Measurements from ENCODE around the gene TMEM144. TPM values are rescaled to one million over a fixed set of nuclear protein-coding genes. Genes with fewer than 3 reads are reported as not detected.

Gene TMEM144
- total RNA-seq, 6 donors from 2014 or later, result 8.6 to 16.7 (median 13.7) TPM

DNA sequence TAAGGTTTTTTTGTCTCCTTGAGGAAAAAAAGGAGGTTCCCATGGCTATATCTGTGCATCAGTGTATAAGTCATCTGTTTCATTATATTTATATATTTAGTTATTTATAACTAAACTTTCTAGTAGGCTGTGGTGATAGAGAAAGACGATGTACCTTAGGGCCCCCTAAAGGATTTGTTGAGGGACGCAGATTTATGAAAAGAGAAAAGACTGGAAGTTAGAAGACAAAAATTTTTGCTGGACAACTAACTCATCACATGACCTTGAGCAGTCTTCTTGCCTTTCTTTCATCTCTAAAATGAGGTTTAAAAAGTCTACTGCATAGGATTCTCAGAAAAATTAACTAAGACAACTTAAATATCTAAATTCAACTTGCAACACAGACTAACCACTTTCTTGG lies 43.6 kb upstream of the TMEM144 start:
- H3K4me3 ChIP-seq, result no peak overlapping the region
- 71 to 73% methylated on average over 2 of the region's 2 CpGs for WGBS, 2 donors
- peaks cover 4 to 25% (median 14%) of the 10 kb centered on the region in 4 donors for H3K4me1 ChIP-seq
- no peak overlapping the region for H3K27ac ChIP-seq
- DNase-seq, result no peak
- H3K36me3 ChIP-seq, result no peaks in the 10 kb centered on the region
- H3K27me3 ChIP-seq, result no peaks in the 10 kb centered on the region
- TF ChIP-seq, protein P1, sequence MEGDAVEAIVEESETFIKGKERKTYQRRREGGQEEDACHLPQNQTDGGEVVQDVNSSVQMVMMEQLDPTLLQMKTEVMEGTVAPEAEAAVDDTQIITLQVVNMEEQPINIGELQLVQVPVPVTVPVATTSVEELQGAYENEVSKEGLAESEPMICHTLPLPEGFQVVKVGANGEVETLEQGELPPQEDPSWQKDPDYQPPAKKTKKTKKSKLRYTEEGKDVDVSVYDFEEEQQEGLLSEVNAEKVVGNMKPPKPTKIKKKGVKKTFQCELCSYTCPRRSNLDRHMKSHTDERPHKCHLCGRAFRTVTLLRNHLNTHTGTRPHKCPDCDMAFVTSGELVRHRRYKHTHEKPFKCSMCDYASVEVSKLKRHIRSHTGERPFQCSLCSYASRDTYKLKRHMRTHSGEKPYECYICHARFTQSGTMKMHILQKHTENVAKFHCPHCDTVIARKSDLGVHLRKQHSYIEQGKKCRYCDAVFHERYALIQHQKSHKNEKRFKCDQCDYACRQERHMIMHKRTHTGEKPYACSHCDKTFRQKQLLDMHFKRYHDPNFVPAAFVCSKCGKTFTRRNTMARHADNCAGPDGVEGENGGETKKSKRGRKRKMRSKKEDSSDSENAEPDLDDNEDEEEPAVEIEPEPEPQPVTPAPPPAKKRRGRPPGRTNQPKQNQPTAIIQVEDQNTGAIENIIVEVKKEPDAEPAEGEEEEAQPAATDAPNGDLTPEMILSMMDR (IDR thresholded peaks at IDR 0.05), result no peak
- TF ChIP-seq EP300 (IDR thresholded peaks at IDR 0.05), result no peak
- no peak for TF ChIP-seq POLR2AphosphoS5 (IDR thresholded peaks at IDR 0.05)
- no peak for TF ChIP-seq POLR2A (IDR thresholded peaks at IDR 0.05)
- no peak for ATAC-seq (ENCODE audit: low FRiP score in 2 of 2)
- H3K9me3 ChIP-seq, result no peaks in the 10 kb centered on the region

DNA sequence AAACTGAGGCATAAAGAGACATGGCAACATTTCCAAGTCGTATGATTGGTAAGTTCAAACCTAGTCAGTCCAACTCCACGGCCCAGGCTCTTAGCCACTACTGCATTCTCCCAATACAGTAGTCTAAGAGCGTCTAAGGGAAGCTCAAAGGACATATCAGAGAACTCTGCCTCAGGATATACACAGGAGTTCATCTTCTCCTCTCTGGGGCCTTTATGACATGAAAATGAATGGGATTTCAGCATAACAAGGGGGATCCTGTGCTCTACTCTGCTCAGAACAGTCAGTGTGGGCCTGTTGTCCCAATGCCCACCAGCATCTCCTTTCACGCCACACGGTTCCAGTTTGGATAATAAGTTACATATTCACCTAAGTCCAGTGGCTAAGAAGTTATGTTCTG lies 41.7 kb upstream of the TMEM144 start:
- H3K27ac ChIP-seq, result no peak overlapping the region
- no peaks in the 10 kb centered on the region for H3K27me3 ChIP-seq
- peaks cover 9 to 41% (median 22%) of the 10 kb centered on the region in 4 donors for H3K4me1 ChIP-seq
- WGBS, 2 donors, result 87 to 91% methylated on average over 5 of the region's 5 CpGs
- H3K9me3 ChIP-seq, result no peaks in the 10 kb centered on the region
- no peaks in the 10 kb centered on the region for H3K36me3 ChIP-seq
- peak overlapping the region in 2 of 4 donors; percentile 40 to 49 for H3K4me3 ChIP-seq
- TF ChIP-seq POLR2A (IDR thresholded peaks at IDR 0.05), result no peak
- no peak for TF ChIP-seq EP300 (IDR thresholded peaks at IDR 0.05)
- TF ChIP-seq POLR2AphosphoS5 (IDR thresholded peaks at IDR 0.05), result no peak
- TF ChIP-seq, protein P1 (IDR thresholded peaks at IDR 0.05), result no peak
- DNase-seq (no peak), ATAC-seq (ENCODE audit: low FRiP score in 2 of 2) (no peak)

DNA sequence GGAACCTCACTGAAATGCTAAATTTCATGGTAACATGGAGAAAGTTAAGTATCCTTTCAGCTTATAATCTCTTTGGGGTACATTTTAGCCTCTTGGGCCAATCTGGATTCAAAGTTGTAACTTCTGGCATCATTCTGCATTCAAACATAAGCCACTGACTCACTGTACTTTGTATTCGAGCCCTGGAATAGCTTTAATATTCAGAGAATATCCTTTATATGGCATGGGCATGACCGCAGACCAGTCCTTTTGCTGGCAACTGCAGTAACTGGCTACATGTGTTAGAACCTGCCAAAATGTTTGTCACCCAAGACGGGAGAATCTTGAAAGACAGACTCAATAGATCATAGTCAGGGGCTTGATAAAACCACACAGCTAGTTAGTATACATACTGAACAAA lies 40.8 kb upstream of the TMEM144 start:
- WGBS, 2 donors, result 45 to 51% methylated on average over 3 of the region's 3 CpGs
- TF ChIP-seq EP300 (IDR thresholded peaks at IDR 0.05) (no peak), POLR2AphosphoS5 (IDR thresholded peaks at IDR 0.05) (no peak), POLR2A (IDR thresholded peaks at IDR 0.05) (no peak)
- TF ChIP-seq, protein P1 (IDR thresholded peaks at IDR 0.05), result no peak
- Histone ChIP-seq H3K4me1 (peaks cover 9 to 41% (median 22%) of the 10 kb centered on the region in 4 donors), H3K36me3 (no peaks in the 10 kb centered on the region), H3K27ac (peak overlapping the region in 2 of 4 donors; percentile 5 to 78), H3K9me3 (no peaks in the 10 kb centered on the region), H3K27me3 (no peaks in the 10 kb centered on the region), H3K4me3 (peak overlapping the region in 3 of 4 donors; percentile 25 to 49 (median 40))
- ATAC-seq (ENCODE audit: low FRiP score in 2 of 2), result no peak
- no peak for DNase-seq

DNA sequence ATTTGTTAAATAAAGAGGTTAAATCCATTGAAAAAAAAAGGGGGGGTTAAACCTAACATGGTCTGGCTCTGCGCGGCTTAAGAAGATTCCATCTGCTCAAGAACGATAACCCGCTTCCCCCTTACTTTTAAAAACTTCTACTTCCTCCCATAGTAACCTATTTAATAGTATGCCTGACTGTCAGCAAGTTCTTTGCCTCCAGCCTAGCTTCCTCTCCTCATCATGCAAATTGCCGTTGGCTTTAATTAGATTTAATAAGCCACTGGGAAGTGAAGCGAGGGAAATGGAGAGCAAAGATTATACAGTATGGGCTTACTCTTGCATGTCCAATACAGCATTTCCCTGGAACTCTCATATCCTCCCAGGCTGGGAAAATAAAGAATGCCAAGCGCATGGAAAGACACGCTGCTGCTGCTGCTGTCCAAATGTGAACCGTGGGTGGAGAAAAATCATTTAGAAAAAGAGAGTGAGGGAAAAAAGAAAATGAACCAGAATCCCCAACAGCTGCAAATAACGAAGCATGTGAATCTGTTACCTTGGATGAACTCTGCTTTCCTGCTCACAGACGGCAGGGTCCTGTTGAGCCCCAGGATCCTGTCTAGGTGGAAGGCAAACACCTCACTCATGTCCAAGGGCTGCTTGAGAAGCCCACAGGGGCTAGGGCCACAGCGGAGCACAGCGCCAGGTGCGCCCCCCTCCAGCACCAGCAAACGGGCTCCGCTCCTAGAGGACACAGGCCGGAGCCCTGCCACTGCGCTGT lies 40.2 kb upstream of the TMEM144 start:
- 38 to 46% methylated on average over 13 to 14 of the region's 18 CpGs for WGBS, 2 donors
- Histone ChIP-seq H3K27me3 (no peaks in the 10 kb centered on the region), H3K27ac (peak overlapping the region in 3 of 4 donors; percentile 13 to 78 (median 68)), H3K4me1 (peaks cover 9 to 41% (median 22%) of the 10 kb centered on the region in 4 donors), H3K9me3 (no peaks in the 10 kb centered on the region), H3K4me3 (peak overlapping the region in 3 of 4 donors; percentile 25 to 49 (median 40)), H3K36me3 (no peaks in the 10 kb centered on the region)
- DNase-seq (peak in 1 of 2 donors; percentile 86), ATAC-seq (ENCODE audit: low FRiP score in 2 of 2) (peak in 1 of 2 donors; percentile 54)
- TF ChIP-seq POLR2AphosphoS5 (IDR thresholded peaks at IDR 0.05) (no peak), POLR2A (IDR thresholded peaks at IDR 0.05) (peak in 1 of 4 donors; percentile 39)

DNA sequence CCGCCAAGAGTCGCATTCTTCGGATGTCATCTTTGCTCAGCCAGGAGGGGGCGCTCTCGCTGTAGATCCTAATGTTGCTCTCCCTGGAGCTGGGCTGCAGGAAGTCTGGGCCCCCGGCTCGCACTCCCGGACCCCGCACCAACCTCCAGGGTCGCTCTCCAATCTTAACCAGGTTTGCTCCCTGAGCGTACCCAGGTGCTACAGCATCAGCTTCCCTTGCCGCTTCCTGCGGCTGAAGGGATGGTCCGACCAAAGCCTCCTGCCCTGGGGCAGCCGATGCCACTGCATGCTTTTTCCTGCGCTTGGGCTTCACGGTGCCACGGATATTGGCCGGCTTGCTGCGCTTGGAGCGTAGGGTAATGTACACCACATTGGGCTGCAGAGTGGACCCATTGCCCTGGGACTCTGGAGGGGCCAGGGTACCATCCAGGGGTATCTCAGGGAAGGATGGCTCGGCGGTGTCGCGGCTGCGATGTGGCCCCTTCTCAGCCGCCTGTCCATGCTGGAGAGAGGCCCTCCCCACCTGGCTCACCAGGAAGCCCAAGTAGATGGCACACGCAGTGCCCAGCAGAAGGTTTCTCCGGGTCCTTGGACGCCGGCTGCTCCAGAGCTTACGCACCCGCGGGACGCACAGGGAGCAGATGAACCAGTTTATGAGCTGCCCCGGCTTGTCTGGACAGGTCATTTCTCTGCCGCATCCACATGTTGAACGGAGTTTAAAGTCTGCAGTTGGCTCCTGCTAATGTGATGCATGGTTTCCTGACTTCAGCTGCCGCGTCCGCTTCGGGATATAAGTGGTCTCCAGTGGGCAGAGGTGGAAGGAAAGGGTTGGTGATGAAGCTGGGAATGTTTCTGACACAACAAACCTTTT lies 39.4 kb upstream of the TMEM144 start:
- no peaks in the 10 kb centered on the region for H3K27me3 ChIP-seq
- H3K36me3 ChIP-seq, result no peaks in the 10 kb centered on the region
- no peak for TF ChIP-seq EP300 (IDR thresholded peaks at IDR 0.05)
- no peak for TF ChIP-seq POLR2AphosphoS5 (IDR thresholded peaks at IDR 0.05)
- peak in 1 of 4 donors; percentile 12 for TF ChIP-seq POLR2A (IDR thresholded peaks at IDR 0.05)
- TF ChIP-seq, protein P1 (IDR thresholded peaks at IDR 0.05), result peak; percentile 24 to 68 (median 43)
- DNase-seq (peak; percentile 65 to 73), ATAC-seq (ENCODE audit: low FRiP score in 2 of 2) (peak; percentile 72 to 78)
- peak overlapping the region in 3 of 4 donors; percentile 16 to 78 (median 68) for H3K27ac ChIP-seq
- peaks cover 9 to 41% (median 22%) of the 10 kb centered on the region in 4 donors for H3K4me1 ChIP-seq
- peak overlapping the region; percentile 13 to 49 (median 32) for H3K4me3 ChIP-seq
- WGBS, 2 donors, result 59 to 63% methylated on average over 21 to 34 of the region's 42 CpGs
- no peaks in the 10 kb centered on the region for H3K9me3 ChIP-seq

Data from upper lobe of left lung (tissue), 6 donors.